Measurements from ENCODE around the gene ACP4. TPM values are rescaled to one million over a fixed set of nuclear protein-coding genes. Genes with fewer than 3 reads are reported as not detected.
"Not testable (repeated sequence)": the region's sequence is repeated elsewhere in the genome, so short reads cannot be mapped to it uniquely, and the experiment has no call there.

The ACP4 gene
- total RNA-seq, 3 donors from 2014 or later (not counting 1 experiment from before 2014, with no cell fraction given), result not detected

DNA sequence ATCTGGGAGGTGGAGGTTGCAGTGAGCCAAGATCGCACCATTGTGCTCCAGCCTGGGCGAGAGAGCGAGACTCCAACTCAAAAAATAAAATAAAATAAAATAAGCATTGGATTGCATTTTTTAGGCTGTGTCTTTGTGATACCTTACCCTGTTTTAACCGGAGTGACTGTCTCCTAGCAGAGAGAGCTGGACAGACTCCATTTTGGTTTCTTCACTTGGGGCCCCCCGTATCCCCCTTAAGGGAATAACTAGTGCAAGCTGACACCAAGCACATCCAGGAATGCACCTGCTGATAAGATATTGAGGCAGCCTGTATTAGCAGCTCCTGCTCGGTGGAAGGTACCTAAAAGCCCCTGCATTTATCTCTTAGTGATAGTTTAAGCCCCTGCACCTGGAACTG, 40.7 kb upstream of the ACP4 start:
- H3K36me3 Mint-ChIP-seq, result no peaks in the 10 kb centered on the region
- Histone ChIP-seq H3K4me3 (ENCODE audit: low read length) (no peak overlapping the region), H3K9me3 (ENCODE audit: control insufficient read depth, insufficient read depth, low read length) (no peaks in the 10 kb centered on the region), H3K27me3 (ENCODE audit: control insufficient read depth, insufficient read depth, low read length) (no peaks in the 10 kb centered on the region), H3K27ac (ENCODE audit: low read length) (no peak overlapping the region), H3K4me1 (ENCODE audit: control insufficient read depth, insufficient read depth, low read length) (no peaks in the 10 kb centered on the region), H3K36me3 (ENCODE audit: control insufficient read depth, insufficient read depth, low read length) (no peaks in the 10 kb centered on the region)
- no peak overlapping the region for H3K27ac Mint-ChIP-seq
- H3K4me3 Mint-ChIP-seq, result no peak overlapping the region
- no peaks in the 10 kb centered on the region for H3K4me1 Mint-ChIP-seq
- DNase-seq, result no peak
- WGBS (ENCODE audit: insufficient coverage), result 81% methylated on average over 3 of the region's 6 CpGs
- no peak for TF ChIP-seq CTCF (IDR thresholded peaks at IDR 0.05)
- no peak for ATAC-seq
- H3K27me3 Mint-ChIP-seq (ENCODE audit: low read depth in 2 of 2), result peaks cover 0 to 9% of the 10 kb centered on the region in 2 donors
- intact Hi-C loops (cut with micrococcal nuclease), result no loop called here
- H3K9me3 Mint-ChIP-seq, result no peaks in the 10 kb centered on the region

DNA sequence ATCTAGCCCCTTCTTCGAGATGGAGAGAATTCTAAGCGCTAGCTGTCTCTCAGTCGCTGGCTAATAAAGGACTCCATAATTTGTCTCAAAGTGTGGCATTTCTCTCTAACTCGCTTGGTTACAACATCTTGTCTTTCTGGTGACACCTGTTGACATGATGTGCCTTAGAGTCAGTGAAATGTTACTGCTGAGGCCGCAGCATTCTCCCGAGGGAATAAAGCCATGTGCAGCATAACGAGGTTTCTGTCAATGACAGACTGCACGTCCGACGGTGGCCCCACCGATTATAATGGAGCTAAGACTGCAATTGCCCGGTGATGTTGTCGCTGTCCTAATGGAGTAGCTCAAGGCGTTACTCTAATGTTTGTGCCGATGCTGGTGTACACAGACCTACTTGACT, 40.2 kb upstream of the ACP4 start:
- Histone ChIP-seq H3K9me3 (ENCODE audit: control insufficient read depth, insufficient read depth, low read length) (no peaks in the 10 kb centered on the region), H3K27me3 (ENCODE audit: control insufficient read depth, insufficient read depth, low read length) (no peaks in the 10 kb centered on the region), H3K4me3 (ENCODE audit: low read length) (no peak overlapping the region), H3K27ac (ENCODE audit: low read length) (no peak overlapping the region), H3K4me1 (ENCODE audit: control insufficient read depth, insufficient read depth, low read length) (no peaks in the 10 kb centered on the region), H3K36me3 (ENCODE audit: control insufficient read depth, insufficient read depth, low read length) (no peaks in the 10 kb centered on the region)
- intact Hi-C loops (cut with micrococcal nuclease), result no loop called here
- no peaks in the 10 kb centered on the region for H3K36me3 Mint-ChIP-seq
- TF ChIP-seq CTCF (IDR thresholded peaks at IDR 0.05), result no peak
- no peak overlapping the region for H3K4me3 Mint-ChIP-seq
- DNase-seq, result no peak
- H3K4me1 Mint-ChIP-seq, result no peaks in the 10 kb centered on the region
- ATAC-seq, result no peak
- H3K9me3 Mint-ChIP-seq, result no peaks in the 10 kb centered on the region
- H3K27me3 Mint-ChIP-seq (ENCODE audit: low read depth in 2 of 2), result peaks cover 0 to 6% of the 10 kb centered on the region in 2 donors
- no peak overlapping the region for H3K27ac Mint-ChIP-seq
- 82% methylated on average over 15 of the region's 15 CpGs for WGBS (ENCODE audit: insufficient coverage)

- no peak overlapping the region for H3K4me3 Mint-ChIP-seq
Measured at GRCh38 chr19:50753879-50754278, 36.3 kb upstream of the ACP4 start.

DNA sequence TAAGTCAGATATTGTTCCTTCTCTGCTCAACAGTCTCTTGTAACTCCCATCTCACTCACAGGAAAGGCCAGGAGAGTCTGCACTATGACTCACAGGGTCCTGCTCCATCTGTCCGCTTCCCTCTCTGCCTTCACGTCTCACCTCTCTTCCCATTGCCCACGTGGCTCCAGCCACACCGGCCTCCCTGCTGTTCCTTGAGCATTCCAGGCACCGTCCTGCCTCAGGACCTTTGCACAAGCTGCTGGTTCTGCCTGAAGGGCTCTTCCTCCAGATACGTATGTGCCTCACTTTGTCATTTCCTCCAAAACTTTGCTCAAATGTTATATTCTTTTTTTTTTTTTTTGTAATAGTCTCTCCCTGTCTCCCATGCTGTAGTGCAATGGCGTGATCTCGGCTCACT, 34.0 kb upstream of the ACP4 start:
- H3K9me3 Mint-ChIP-seq; H3K4me1 ChIP-seq (ENCODE audit: control insufficient read depth, insufficient read depth, low read length); H3K27me3 ChIP-seq (ENCODE audit: control insufficient read depth, insufficient read depth, low read length); H3K36me3 Mint-ChIP-seq; H3K4me3 Mint-ChIP-seq; H3K27ac Mint-ChIP-seq; DNase-seq; H3K9me3 ChIP-seq (ENCODE audit: control insufficient read depth, insufficient read depth, low read length); ATAC-seq; H3K36me3 ChIP-seq (ENCODE audit: control insufficient read depth, insufficient read depth, low read length); H3K4me3 ChIP-seq (ENCODE audit: low read length); H3K4me1 Mint-ChIP-seq; H3K27ac ChIP-seq (ENCODE audit: low read length); intact Hi-C loops (cut with micrococcal nuclease): not testable (repeated sequence)
- WGBS (ENCODE audit: insufficient coverage), result 74% methylated on average over 8 of the region's 8 CpGs
- peaks cover 7 to 12% of the 10 kb centered on the region in 2 donors for H3K27me3 Mint-ChIP-seq (ENCODE audit: low read depth in 2 of 2)

More at GRCh38 chr19:50753879-50754278, 36.3 kb upstream of the ACP4 start:
- Histone ChIP-seq H3K4me3 (ENCODE audit: low read length) (no peak overlapping the region), H3K9me3 (ENCODE audit: control insufficient read depth, insufficient read depth, low read length) (no peaks in the 10 kb centered on the region), H3K36me3 (ENCODE audit: control insufficient read depth, insufficient read depth, low read length) (no peaks in the 10 kb centered on the region), H3K27ac (ENCODE audit: low read length) (no peak overlapping the region), H3K27me3 (ENCODE audit: control insufficient read depth, insufficient read depth, low read length) (no peaks in the 10 kb centered on the region), H3K4me1 (ENCODE audit: control insufficient read depth, insufficient read depth, low read length) (no peaks in the 10 kb centered on the region)
- TF ChIP-seq CTCF (IDR thresholded peaks at IDR 0.05), result no peak
- Mint-ChIP-seq H3K36me3 (no peaks in the 10 kb centered on the region), H3K4me1 (no peaks in the 10 kb centered on the region), H3K27me3 (ENCODE audit: low read depth in 2 of 2) (peaks cover 7 to 14% of the 10 kb centered on the region in 2 donors), H3K9me3 (no peaks in the 10 kb centered on the region), H3K27ac (no peak overlapping the region)
- DNase-seq (no peak), ATAC-seq (no peak)
- intact Hi-C loops (cut with micrococcal nuclease), result no loop called here
- 76% methylated on average over 4 of the region's 4 CpGs for WGBS (ENCODE audit: insufficient coverage)

GRCh38 chr19:50757624-50758023, 32.6 kb upstream of the ACP4 start:
- not testable (repeated sequence) for H3K4me3 Mint-ChIP-seq, H3K27ac Mint-ChIP-seq
- 100% methylated on average over 2 of the region's 3 CpGs for WGBS (ENCODE audit: insufficient coverage)

GRCh38 chr19:50759076-50759475, 31.1 kb upstream of the ACP4 start:
- H3K27me3 ChIP-seq (ENCODE audit: control insufficient read depth, insufficient read depth, low read length); H3K4me3 Mint-ChIP-seq; H3K4me3 ChIP-seq (ENCODE audit: low read length); H3K36me3 ChIP-seq (ENCODE audit: control insufficient read depth, insufficient read depth, low read length); H3K36me3 Mint-ChIP-seq; H3K4me1 ChIP-seq (ENCODE audit: control insufficient read depth, insufficient read depth, low read length); H3K27ac Mint-ChIP-seq; DNase-seq; H3K27ac ChIP-seq (ENCODE audit: low read length); ATAC-seq; H3K4me1 Mint-ChIP-seq; H3K9me3 Mint-ChIP-seq; H3K27me3 Mint-ChIP-seq (ENCODE audit: low read depth in 2 of 2); H3K9me3 ChIP-seq (ENCODE audit: control insufficient read depth, insufficient read depth, low read length); intact Hi-C loops (cut with micrococcal nuclease): not testable (repeated sequence)
- WGBS (ENCODE audit: insufficient coverage), result 96% methylated on average over 11 of the region's 18 CpGs

More at GRCh38 chr19:50757624-50758023, 32.6 kb upstream of the ACP4 start:
- intact Hi-C loops (cut with micrococcal nuclease); H3K36me3 Mint-ChIP-seq; H3K27ac ChIP-seq (ENCODE audit: low read length); H3K9me3 ChIP-seq (ENCODE audit: control insufficient read depth, insufficient read depth, low read length); DNase-seq; H3K4me3 ChIP-seq (ENCODE audit: low read length); H3K27me3 ChIP-seq (ENCODE audit: control insufficient read depth, insufficient read depth, low read length); H3K4me1 Mint-ChIP-seq; ATAC-seq; H3K36me3 ChIP-seq (ENCODE audit: control insufficient read depth, insufficient read depth, low read length); H3K4me1 ChIP-seq (ENCODE audit: control insufficient read depth, insufficient read depth, low read length); H3K9me3 Mint-ChIP-seq: not testable (repeated sequence)
- H3K27me3 Mint-ChIP-seq (ENCODE audit: low read depth in 2 of 2), result peaks cover 7 to 12% of the 10 kb centered on the region in 2 donors

Data from natural killer cell (primary cell).